B cell (primary cell): Measurements from ENCODE around the gene SUGCT. TPM values are rescaled to one million over a fixed set of nuclear protein-coding genes. Genes with fewer than 3 reads are reported as not detected.
"Not testable (repeated sequence)": the region's sequence is repeated elsewhere in the genome, so short reads cannot be mapped to it uniquely, and the experiment has no call there.

Experiments
- ATAC-seq: fragments of 200-7000 bp; cut with Tn5 transposase; one replicate; pipeline ENCODE4 v1.10.0; 2021; ENCODE audit warnings: low read depth, mild to moderate bottlenecking, moderate number of reproducible peaks, moderate library complexity
- CTCF ChIA-PET: fragments of 350-600 bp; sonication (Branson Sonifier 250); formaldehyde crosslinking; loops from one replicate; lab custom pipeline; 2021; ENCODE audit warnings: antibody characterized with exemption, inconsistent platforms; lab: Charles Lee
- POLR2A ChIA-PET: fragments of 350-600 bp; sonication (Branson Sonifier 250); formaldehyde crosslinking; loops from one replicate; lab custom pipeline; 2021; ENCODE audit warnings: antibody characterized with exemption; lab: Charles Lee
- DNase-seq: peaks from one replicate; pipeline ENCODE4 v3.0.0; 2013
- H2AFZ ChIP-seq: 2 replicates; pipeline ENCODE4 v1.6.1; 2012; ENCODE audit warnings: mild to moderate bottlenecking, low read depth, low read length; ENCODE audit not compliant: insufficient read depth, poor library complexity, severe bottlenecking
- H3K27ac ChIP-seq, 2 donors: 1 replicate in 1 of 2; 2 replicates in 1 of 2; pipeline ENCODE4 v1.5.1; 2012 to 2013; ENCODE audit warnings: low read length in 2 of 2, mild to moderate bottlenecking in 2 of 2, moderate library complexity in 1 of 2
- H3K27me3 ChIP-seq, 4 experiments: fragments of 200-600 bp in 1 of 4; sonication (generic) in 1 of 4; replicated peaks in 1 of 4; 1 replicate in 2 of 4; 2 replicates in 2 of 4; pipeline versions ENCODE4 v1.6.1 to v1.7.0; 2013 to 2016; ENCODE audit warnings: low read length in 3 of 4, mild to moderate bottlenecking in 2 of 4, mixed read lengths in 1 of 4, moderate library complexity in 1 of 4; ENCODE audit not compliant: insufficient read depth in 4 of 4, control insufficient read depth in 3 of 4; ENCODE audit errors: control extremely low read depth in 1 of 4
- H3K36me3 ChIP-seq, 2 experiments: replicated peaks in 1 of 2; 1 replicate in 1 of 2; 2 replicates in 1 of 2; pipeline versions ENCODE4 v1.6.1 to v1.7.1; 2013; ENCODE audit warnings: low read length in 1 of 2; ENCODE audit not compliant: insufficient read depth in 2 of 2, control insufficient read depth in 1 of 2; ENCODE audit errors: control extremely low read depth in 1 of 2, extremely low read depth in 1 of 2
- H3K4me1 ChIP-seq, 2 donors: fragments of 200-600 bp in 1 of 2; sonication (generic) in 1 of 2; 1 replicate in 1 of 2; 2 replicates in 1 of 2; pipeline versions ENCODE4 v1.5.1 to v1.6.1; 2013 to 2017; ENCODE audit warnings: low read length in 2 of 2; ENCODE audit not compliant: control insufficient read depth in 2 of 2, insufficient read depth in 2 of 2
- H3K4me2 ChIP-seq: replicated peaks from 2 replicates; pipeline ENCODE3; 2012; ENCODE audit warnings: mild to moderate bottlenecking, low read depth, low read length; ENCODE audit not compliant: poor library complexity, severe bottlenecking
- H3K4me3 ChIP-seq, 5 experiments: fragments of 200-600 bp in 1 of 5; sonication (generic) in 1 of 5; 1 replicate in 3 of 5; 2 replicates in 2 of 5; pipeline versions ENCODE4 v1.5.1 to v1.7.0; 2011 to 2016; ENCODE audit warnings: low read length in 4 of 5, mild to moderate bottlenecking in 4 of 5, low read depth in 2 of 5, control low read depth in 1 of 5, moderate library complexity in 1 of 5; ENCODE audit not compliant: insufficient read depth in 1 of 5; ENCODE audit errors: control extremely low read depth in 1 of 5, extremely low read depth in 1 of 5
- H3K79me2 ChIP-seq: fragments of 200-600 bp; sonication (generic); one replicate; pipeline ENCODE4 v1.6.0; 2016; ENCODE audit warnings: low read length; ENCODE audit not compliant: control insufficient read depth, insufficient read depth
- H3K9ac ChIP-seq: fragments of 200-600 bp; sonication (generic); 2 replicates; pipeline ENCODE4 v1.6.1; 2017; ENCODE audit warnings: mild to moderate bottlenecking, low read length, moderate library complexity
- H3K9me3 ChIP-seq, 3 donors: one replicate each; pipeline versions ENCODE4 v1.6.1 to v1.7.1; 2013; ENCODE audit warnings: low read length in 2 of 3; ENCODE audit not compliant: control insufficient read depth in 2 of 3, insufficient read depth in 1 of 3; ENCODE audit errors: control extremely low read depth in 1 of 3
- H4K20me1 ChIP-seq: 2 replicates; pipeline ENCODE4 v1.6.0; 2012; ENCODE audit warnings: mild to moderate bottlenecking, low read length; ENCODE audit not compliant: insufficient read depth, control insufficient read depth, poor library complexity, severe bottlenecking
- H3K27ac Mint-ChIP-seq: one replicate; pipeline ENCODE4 v1.8.0; 2021; ENCODE audit warnings: mixed read lengths
- H3K27me3 Mint-ChIP-seq: one replicate; pipeline ENCODE4 v1.8.0; 2021; ENCODE audit warnings: mixed read lengths
- H3K4me1 Mint-ChIP-seq: one replicate; pipeline ENCODE4 v1.8.0; 2021; ENCODE audit warnings: mixed read lengths
- H3K4me3 Mint-ChIP-seq: one replicate; pipeline ENCODE4 v1.8.0; 2021; ENCODE audit warnings: mixed read lengths
- H3K9me3 Mint-ChIP-seq: one replicate; pipeline ENCODE4 v1.8.0; 2022; ENCODE audit warnings: mixed read lengths; ENCODE audit not compliant: insufficient read depth
- EZH2 ChIP-seq: IDR thresholded peaks from 2 replicates; pipeline ENCODE4 v1.6.1; 2012; ENCODE audit warnings: borderline replicate concordance, low read depth, mild to moderate bottlenecking, moderate library complexity, low read length; ENCODE audit not compliant: insufficient read depth, poor library complexity, severe bottlenecking
- WGBS: methylation state at CpG from one replicate; pipeline ENCODE4 v1.1.5; 2013; ENCODE audit warnings: missing lambda C conversion rate; ENCODE audit not compliant: insufficient coverage; 5-methylcytosine and 5-hydroxymethylcytosine counted together
- intact Hi-C: fragments of 100-400 bp; cut with micrococcal nuclease; formaldehyde crosslinking; loops from one replicate; pipeline ENCODE4 v1.10.0; 2022
- polyA plus RNA-seq: library from polyadenylated mRNA; depleted of rRNA; stranded (reverse); fragments of >200 nt; gene quantifications from 2 replicates; pipeline ENCODE4 v1.2.3, GENCODE V29; 2012
- total RNA-seq, 2 donors: library from RNA; stranded (reverse); fragments of 120-200 nt in 1 of 2; gene quantifications; 1 replicate in 1 of 2; 2 replicates in 1 of 2; pipeline versions ENCODE4 v1.2.3 to v1.2.4, GENCODE V29; 2013 to 2022
- TF ChIP-seq, protein P1 (sequence below): fragments of 200-600 bp; IDR thresholded peaks from one replicate; pipeline ENCODE4 v1.8.0; 2022; ENCODE audit warnings: antibody characterized with exemption, mild to moderate bottlenecking

Gene SUGCT
- total and polyA plus RNA-seq, 2 donors (not counting 1 experiment from before 2014, with no cell fraction given): 0.19 to 0.86 TPM

DNA sequence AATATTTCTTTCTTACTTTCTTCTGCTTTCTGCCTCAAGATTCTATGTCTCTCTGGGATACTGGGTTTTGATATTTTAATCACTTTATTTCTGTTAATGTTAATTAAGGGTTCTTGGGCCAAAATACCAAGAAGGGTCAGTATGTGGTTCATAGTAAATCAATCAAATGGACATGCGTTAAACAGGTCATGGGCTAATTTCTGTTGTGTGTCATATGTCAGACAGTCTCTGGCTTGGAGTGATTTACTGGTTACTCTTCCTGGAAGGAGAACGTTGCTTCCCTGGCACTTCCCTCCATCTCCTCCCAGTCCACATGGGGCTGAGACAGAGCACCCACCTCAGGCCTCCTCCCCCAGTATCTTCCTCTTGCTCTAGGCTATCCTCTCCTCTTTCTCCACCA, 489.1 kb downstream of the SUGCT start:
- Histone ChIP-seq H3K4me2 (no peak overlapping the region), H3K27me3 (no peaks in the 10 kb centered on the region), H3K9ac (no peak overlapping the region), H3K79me2 (no peaks in the 10 kb centered on the region), H3K36me3 (no peaks in the 10 kb centered on the region), H3K4me1 (no peaks in the 10 kb centered on the region), H3K9me3 (no peaks in the 10 kb centered on the region), H3K4me3 (no peak overlapping the region), H4K20me1 (no peaks in the 10 kb centered on the region), H3K27ac (no peak overlapping the region), H2AFZ (no peak overlapping the region)
- ChIA-PET CTCF (no interaction called here), POLR2A (no interaction called here)
- Mint-ChIP-seq H3K27me3 (peaks cover 4% of the 10 kb centered on the region), H3K9me3 (no peaks in the 10 kb centered on the region), H3K4me3 (no peak overlapping the region), H3K4me1 (no peaks in the 10 kb centered on the region), H3K27ac (no peak overlapping the region)
- DNase-seq (no peak), ATAC-seq (no peak)
- TF ChIP-seq, protein P1, sequence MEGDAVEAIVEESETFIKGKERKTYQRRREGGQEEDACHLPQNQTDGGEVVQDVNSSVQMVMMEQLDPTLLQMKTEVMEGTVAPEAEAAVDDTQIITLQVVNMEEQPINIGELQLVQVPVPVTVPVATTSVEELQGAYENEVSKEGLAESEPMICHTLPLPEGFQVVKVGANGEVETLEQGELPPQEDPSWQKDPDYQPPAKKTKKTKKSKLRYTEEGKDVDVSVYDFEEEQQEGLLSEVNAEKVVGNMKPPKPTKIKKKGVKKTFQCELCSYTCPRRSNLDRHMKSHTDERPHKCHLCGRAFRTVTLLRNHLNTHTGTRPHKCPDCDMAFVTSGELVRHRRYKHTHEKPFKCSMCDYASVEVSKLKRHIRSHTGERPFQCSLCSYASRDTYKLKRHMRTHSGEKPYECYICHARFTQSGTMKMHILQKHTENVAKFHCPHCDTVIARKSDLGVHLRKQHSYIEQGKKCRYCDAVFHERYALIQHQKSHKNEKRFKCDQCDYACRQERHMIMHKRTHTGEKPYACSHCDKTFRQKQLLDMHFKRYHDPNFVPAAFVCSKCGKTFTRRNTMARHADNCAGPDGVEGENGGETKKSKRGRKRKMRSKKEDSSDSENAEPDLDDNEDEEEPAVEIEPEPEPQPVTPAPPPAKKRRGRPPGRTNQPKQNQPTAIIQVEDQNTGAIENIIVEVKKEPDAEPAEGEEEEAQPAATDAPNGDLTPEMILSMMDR: no peak
- no peak for TF ChIP-seq EZH2
- intact Hi-C loops: no loop called here
- no CpG with 5 or more reads among the region's 2 CpGs for WGBS

DNA sequence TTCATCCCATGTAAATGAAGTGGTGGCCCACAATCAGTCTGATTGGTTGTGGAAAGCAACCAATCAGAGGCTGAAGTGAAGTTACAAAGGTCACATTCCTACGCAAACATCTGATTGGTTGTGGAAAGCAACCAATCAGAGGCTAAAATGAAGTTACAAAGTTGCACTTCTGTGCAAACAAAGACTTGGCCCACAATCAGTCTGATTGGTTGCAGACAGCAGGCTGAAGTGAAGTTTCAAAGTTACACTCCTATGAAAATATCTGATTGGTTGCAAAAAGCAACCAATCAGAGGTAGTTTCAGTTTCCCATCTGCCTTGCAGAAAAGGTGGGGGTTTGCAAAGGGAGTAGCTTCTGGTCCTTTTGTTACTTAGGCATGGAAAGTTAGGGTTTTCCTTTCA, 492.6 kb downstream of the SUGCT start:
- H3K4me1 ChIP-seq, H3K9me3 Mint-ChIP-seq, CTCF ChIA-PET, H3K27me3 ChIP-seq, intact Hi-C loops, POLR2A ChIA-PET, H3K4me3 ChIP-seq, H3K27ac Mint-ChIP-seq, H2AFZ ChIP-seq, H3K9ac ChIP-seq, ATAC-seq, H3K4me2 ChIP-seq, H3K36me3 ChIP-seq, H3K4me3 Mint-ChIP-seq, DNase-seq, H3K9me3 ChIP-seq, H3K27me3 Mint-ChIP-seq, H3K79me2 ChIP-seq, H4K20me1 ChIP-seq, H3K4me1 Mint-ChIP-seq, H3K27ac ChIP-seq: not testable (repeated sequence)
- 100% methylated on average over 1 of the region's 1 CpG for whole genome bisulfite sequencing
